Activated T-cell treated with anti-CD3 and anti-CD28 coated beads for 48 hours (primary cell): ENCODE results near the gene ACACB.
A peak's percentile ranks its signal among the peaks of the same experiment; 100 is the strongest.

ENCODE experiments used
- DNase-seq: peaks from one replicate; pipeline ENCODE4 v3.0.0-alpha.2; 2020; ENCODE audit warnings: low read depth

Gene ACACB

GRCh38 chr12:109258201-109258600, 141.8 kb downstream of the ACACB start:
- no peak for DNase-seq

- DNase-seq, result no peak
Observed at GRCh38 chr12:109258607-109259544, 142.5 kb downstream of the ACACB start.

- no peak for DNase-seq
Observed at GRCh38 chr12:109259545-109259895, 143.1 kb downstream of the ACACB start.

- no peak for DNase-seq
Observed at GRCh38 chr12:109261087-109261486, 144.7 kb downstream of the ACACB start.

GRCh38 chr12:109261939-109262338, 145.6 kb downstream of the ACACB start:
- DNase-seq, result no peak

- no peak for DNase-seq
Observed at GRCh38 chr12:109263439-109263838, 147.1 kb downstream of the ACACB start.

- DNase-seq, result peak; percentile 46
Observed at GRCh38 chr12:109264095-109264942, 147.9 kb downstream of the ACACB start.

- no peak for DNase-seq
Observed at GRCh38 chr12:109264943-109265650, 148.7 kb downstream of the ACACB start.

GRCh38 chr12:109266106-109266879, 149.9 kb downstream of the ACACB start:
- DNase-seq, result no peak

- DNase-seq, result no peak
Observed at GRCh38 chr12:109267361-109267760, 151.0 kb downstream of the ACACB start.

GRCh38 chr12:109268896-109269295, 152.5 kb downstream of the ACACB start:
- no peak for DNase-seq

GRCh38 chr12:109269428-109269827, 153.0 kb downstream of the ACACB start:
- no peak for DNase-seq

GRCh38 chr12:109270494-109270893, 154.1 kb downstream of the ACACB start:
- no peak for DNase-seq

GRCh38 chr12:109271418-109271817, 155.0 kb downstream of the ACACB start:
- DNase-seq, result no peak

GRCh38 chr12:109273354-109273753, 157.0 kb downstream of the ACACB start:
- DNase-seq, result no peak

- DNase-seq, result no peak
Observed at GRCh38 chr12:109274381-109274780, 158.0 kb downstream of the ACACB start.

- no peak for DNase-seq
Observed at GRCh38 chr12:109275173-109275572, 158.8 kb downstream of the ACACB start.

- DNase-seq, result no peak
Observed at GRCh38 chr12:109276160-109276559, 159.8 kb downstream of the ACACB start.

- DNase-seq, result no peak
Observed at GRCh38 chr12:109277255-109277898, 161.0 kb downstream of the ACACB start.

- DNase-seq, result no peak
Observed at GRCh38 chr12:109277899-109278762, 161.7 kb downstream of the ACACB start.
